ENCODE results near the gene AP2A2. TPM values are rescaled to one million over a fixed set of nuclear protein-coding genes. Genes with fewer than 3 reads are reported as not detected.

Gene AP2A2
- total RNA-seq, 4 donors from 2014 or later = 45.4 to 107 (median 76.8) TPM

GRCh38 chr11:1053121-1053901 lies 127.6 kb downstream of the AP2A2 start:
- TF ChIP-seq POLR2AphosphoS5 (IDR thresholded peaks at IDR 0.05) (no peak), POLR2A (IDR thresholded peaks at IDR 0.05) (no peak), CTCF (IDR thresholded peaks at IDR 0.05) (no peak), EP300 (IDR thresholded peaks at IDR 0.05) (no peak)
- Histone ChIP-seq H3K4me1 (peaks cover 17% of the 10 kb centered on the region), H3K27me3 (peaks cover 36% of the 10 kb centered on the region), H3K9me3 (no peaks in the 10 kb centered on the region), H3K36me3 (no peaks in the 10 kb centered on the region), H3K4me3 (no peak overlapping the region), H3K27ac (no peak overlapping the region)
- WGBS = 64% methylated on average over 17 of the region's 25 CpGs
- peak in 1 of 2 donors; percentile 59 for DNase-seq (ENCODE audit: low spot score in 2 of 2)

DNA sequence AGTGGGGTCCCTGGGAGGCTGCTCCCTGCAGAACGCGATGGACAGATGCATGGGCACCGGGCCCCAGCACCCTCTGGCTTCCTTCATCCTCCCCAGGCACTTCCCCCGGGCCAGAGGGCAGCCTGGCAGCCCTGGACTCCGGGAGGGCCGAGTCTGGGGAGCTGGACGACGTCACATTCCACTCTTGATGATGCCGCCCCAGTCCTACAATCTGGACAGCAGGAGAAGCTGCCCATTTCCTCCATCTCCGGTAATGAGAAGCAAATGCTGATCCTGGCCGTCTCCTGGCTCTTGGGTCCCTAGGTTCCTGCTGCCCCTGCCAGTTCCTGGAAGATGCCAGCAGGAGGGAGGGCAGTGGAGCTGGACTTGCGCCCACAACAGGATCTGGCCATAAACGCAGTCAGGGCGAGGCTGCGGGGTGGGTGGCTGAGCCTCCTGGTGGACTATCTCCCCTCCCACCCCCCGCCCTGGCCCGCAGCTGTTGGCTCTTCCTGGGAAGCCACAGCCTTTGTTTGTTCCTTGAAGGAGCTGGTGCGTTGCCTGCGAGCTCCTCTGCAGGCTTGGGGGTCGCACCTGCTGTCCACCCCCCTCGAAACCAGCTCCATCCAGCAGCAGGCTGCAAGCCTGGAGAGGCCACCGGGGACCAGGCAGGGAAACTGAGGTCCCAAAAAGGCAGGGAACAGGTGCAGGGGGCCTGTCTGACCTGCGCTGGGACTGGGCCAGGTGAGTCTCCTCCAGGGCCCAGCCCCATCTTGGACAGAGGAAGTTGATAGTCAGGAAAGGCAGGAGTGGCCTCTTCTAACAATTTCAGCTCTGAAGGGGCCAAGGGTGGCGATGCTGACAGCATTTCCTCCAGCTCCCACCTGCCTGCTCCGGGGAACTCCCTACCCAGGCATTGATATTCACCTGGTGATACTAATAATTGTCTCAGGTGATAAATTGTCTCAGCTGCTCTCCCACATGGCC lies 128.8 kb downstream of the AP2A2 start:
- H3K4me3 ChIP-seq = no peak overlapping the region
- peak in 1 of 2 donors; percentile 54 for DNase-seq (ENCODE audit: low spot score in 2 of 2)
- no peak overlapping the region for H3K27ac ChIP-seq
- H3K9me3 ChIP-seq = no peaks in the 10 kb centered on the region
- TF ChIP-seq CTCF (IDR thresholded peaks at IDR 0.05) (no peak), POLR2A (IDR thresholded peaks at IDR 0.05) (no peak), EP300 (IDR thresholded peaks at IDR 0.05) (no peak), POLR2AphosphoS5 (IDR thresholded peaks at IDR 0.05) (no peak)
- no peaks in the 10 kb centered on the region for H3K36me3 ChIP-seq
- H3K27me3 ChIP-seq = peaks cover 30% of the 10 kb centered on the region
- WGBS = 60% methylated on average over 5 of the region's 25 CpGs
- H3K4me1 ChIP-seq = peaks cover 17% of the 10 kb centered on the region

DNA sequence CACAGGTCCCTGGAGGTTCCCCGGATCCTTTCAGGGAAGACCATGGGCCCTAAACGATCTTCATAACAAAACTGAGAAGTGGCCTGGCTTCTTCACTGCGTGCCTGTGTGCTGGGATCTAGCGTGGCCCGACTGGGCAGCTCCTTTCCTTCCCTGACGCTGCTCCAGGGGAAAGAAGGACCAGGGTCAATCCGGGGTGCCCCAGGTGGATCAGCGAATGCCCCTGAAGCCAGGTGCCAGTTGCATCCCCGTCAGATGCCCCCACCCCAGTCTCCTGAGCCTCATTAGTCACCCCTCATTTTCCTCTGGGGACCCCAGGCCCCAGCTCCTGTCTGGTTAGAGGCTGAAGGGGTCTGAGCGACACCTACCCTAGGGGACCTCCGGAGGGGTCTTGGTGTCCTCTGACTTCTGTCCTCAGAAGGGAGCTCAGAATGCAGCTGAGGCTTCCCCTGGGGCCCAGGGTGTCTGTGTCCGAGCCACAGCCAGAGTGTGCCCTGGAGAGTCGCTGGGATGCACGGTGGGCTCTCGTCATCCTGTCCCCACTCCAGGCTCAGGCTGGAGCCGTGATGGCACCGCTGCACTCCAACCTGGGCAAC lies 129.5 kb downstream of the AP2A2 start:
- DNase-seq (ENCODE audit: low spot score in 2 of 2) = no peak
- Histone ChIP-seq H3K27ac (no peak overlapping the region), H3K9me3 (no peaks in the 10 kb centered on the region), H3K4me3 (no peak overlapping the region), H3K4me1 (peaks cover 17% of the 10 kb centered on the region), H3K27me3 (peaks cover 30% of the 10 kb centered on the region), H3K36me3 (no peaks in the 10 kb centered on the region)
- WGBS = 88% methylated on average over 17 of the region's 17 CpGs
- TF ChIP-seq POLR2AphosphoS5 (IDR thresholded peaks at IDR 0.05) (no peak), CTCF (IDR thresholded peaks at IDR 0.05) (no peak), EP300 (IDR thresholded peaks at IDR 0.05) (no peak), POLR2A (IDR thresholded peaks at IDR 0.05) (no peak)

GRCh38 chr11:1055990-1056771 lies 130.5 kb downstream of the AP2A2 start:
- peaks cover 30% of the 10 kb centered on the region for H3K27me3 ChIP-seq
- TF ChIP-seq EP300 (IDR thresholded peaks at IDR 0.05) (no peak), POLR2AphosphoS5 (IDR thresholded peaks at IDR 0.05) (no peak), POLR2A (IDR thresholded peaks at IDR 0.05) (no peak), CTCF (IDR thresholded peaks at IDR 0.05) (no peak)
- H3K9me3 ChIP-seq = no peaks in the 10 kb centered on the region
- no peak overlapping the region for H3K27ac ChIP-seq
- DNase-seq (ENCODE audit: low spot score in 2 of 2) = peak in 1 of 2 donors; percentile 74
- H3K4me3 ChIP-seq = no peak overlapping the region
- H3K4me1 ChIP-seq = peaks cover 17% of the 10 kb centered on the region
- no peaks in the 10 kb centered on the region for H3K36me3 ChIP-seq
- WGBS = 79% methylated on average over 34 of the region's 46 CpGs
